PFSK-1 (cell line): ENCODE measurements around the gene RAD51AP2.

Experiments used
- POLR2AphosphoS5 ChIP-seq: IDR thresholded peaks from 2 replicates; pipeline ENCODE4 v1.6.1; 2012; ENCODE audit warnings: low read depth, mild to moderate bottlenecking, control low read depth, low read length, moderate library complexity
- SIN3A ChIP-seq: IDR thresholded peaks from 2 replicates; pipeline ENCODE4 v1.6.1; 2012; ENCODE audit warnings: mild to moderate bottlenecking, low read length, moderate library complexity, borderline replicate concordance; ENCODE audit not compliant: insufficient read depth
- TAF1 ChIP-seq: IDR thresholded peaks from 2 replicates; pipeline ENCODE4 v1.6.1; 2012; ENCODE audit warnings: low read length, control low read depth, borderline replicate concordance; ENCODE audit not compliant: insufficient read depth
- TF ChIP-seq, protein P1 (sequence below), 2 experiments: IDR thresholded peaks; 2 replicates each; pipeline versions ENCODE4 v1.6.1 to v1.8.0; 2011 to 2012; ENCODE audit warnings: low read depth in 2 of 2, low read length in 2 of 2, control low read depth in 1 of 2, inconsistent platforms in 1 of 2, mild to moderate bottlenecking in 1 of 2, moderate library complexity in 1 of 2; ENCODE audit not compliant: insufficient read depth in 1 of 2

DNA sequence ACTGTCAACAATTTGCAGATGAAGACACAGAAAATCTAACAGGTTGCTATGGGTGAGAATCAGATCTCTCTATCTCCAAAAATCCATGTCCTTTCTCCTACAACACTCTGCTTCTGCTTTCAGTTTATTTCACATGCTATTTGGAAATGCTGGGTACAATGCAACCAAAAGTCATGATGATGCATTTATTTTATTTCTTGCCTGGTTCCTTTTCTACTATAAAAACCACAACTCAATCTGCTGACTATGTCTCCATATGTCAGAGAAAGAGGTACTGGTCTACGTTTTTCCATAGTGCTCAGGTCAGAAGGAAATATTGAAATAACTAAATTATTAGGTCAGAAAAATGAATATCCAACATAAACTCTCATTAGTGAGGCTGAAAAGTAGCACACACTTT is 20.5 kb downstream of the RAD51AP2 start:
- TF ChIP-seq POLR2AphosphoS5, result no peak
- TF ChIP-seq, protein P1, sequence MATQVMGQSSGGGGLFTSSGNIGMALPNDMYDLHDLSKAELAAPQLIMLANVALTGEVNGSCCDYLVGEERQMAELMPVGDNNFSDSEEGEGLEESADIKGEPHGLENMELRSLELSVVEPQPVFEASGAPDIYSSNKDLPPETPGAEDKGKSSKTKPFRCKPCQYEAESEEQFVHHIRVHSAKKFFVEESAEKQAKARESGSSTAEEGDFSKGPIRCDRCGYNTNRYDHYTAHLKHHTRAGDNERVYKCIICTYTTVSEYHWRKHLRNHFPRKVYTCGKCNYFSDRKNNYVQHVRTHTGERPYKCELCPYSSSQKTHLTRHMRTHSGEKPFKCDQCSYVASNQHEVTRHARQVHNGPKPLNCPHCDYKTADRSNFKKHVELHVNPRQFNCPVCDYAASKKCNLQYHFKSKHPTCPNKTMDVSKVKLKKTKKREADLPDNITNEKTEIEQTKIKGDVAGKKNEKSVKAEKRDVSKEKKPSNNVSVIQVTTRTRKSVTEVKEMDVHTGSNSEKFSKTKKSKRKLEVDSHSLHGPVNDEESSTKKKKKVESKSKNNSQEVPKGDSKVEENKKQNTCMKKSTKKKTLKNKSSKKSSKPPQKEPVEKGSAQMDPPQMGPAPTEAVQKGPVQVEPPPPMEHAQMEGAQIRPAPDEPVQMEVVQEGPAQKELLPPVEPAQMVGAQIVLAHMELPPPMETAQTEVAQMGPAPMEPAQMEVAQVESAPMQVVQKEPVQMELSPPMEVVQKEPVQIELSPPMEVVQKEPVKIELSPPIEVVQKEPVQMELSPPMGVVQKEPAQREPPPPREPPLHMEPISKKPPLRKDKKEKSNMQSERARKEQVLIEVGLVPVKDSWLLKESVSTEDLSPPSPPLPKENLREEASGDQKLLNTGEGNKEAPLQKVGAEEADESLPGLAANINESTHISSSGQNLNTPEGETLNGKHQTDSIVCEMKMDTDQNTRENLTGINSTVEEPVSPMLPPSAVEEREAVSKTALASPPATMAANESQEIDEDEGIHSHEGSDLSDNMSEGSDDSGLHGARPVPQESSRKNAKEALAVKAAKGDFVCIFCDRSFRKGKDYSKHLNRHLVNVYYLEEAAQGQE (IDR thresholded peaks at IDR 0.05; ENCODE audit: insufficient read depth in 1 of 2, low read depth in 2 of 2, low read length in 2 of 2), result no peak
- no peak for TF ChIP-seq TAF1
- no peak for TF ChIP-seq SIN3A
